LoVo (cell line): ENCODE data around the gene THBS4.

ENCODE experiments used
- DNase-seq: peaks from one replicate; pipeline ENCODE4 v3.0.0-alpha.2; 2016; ENCODE audit warnings: low spot score

THBS4 gene

DNA sequence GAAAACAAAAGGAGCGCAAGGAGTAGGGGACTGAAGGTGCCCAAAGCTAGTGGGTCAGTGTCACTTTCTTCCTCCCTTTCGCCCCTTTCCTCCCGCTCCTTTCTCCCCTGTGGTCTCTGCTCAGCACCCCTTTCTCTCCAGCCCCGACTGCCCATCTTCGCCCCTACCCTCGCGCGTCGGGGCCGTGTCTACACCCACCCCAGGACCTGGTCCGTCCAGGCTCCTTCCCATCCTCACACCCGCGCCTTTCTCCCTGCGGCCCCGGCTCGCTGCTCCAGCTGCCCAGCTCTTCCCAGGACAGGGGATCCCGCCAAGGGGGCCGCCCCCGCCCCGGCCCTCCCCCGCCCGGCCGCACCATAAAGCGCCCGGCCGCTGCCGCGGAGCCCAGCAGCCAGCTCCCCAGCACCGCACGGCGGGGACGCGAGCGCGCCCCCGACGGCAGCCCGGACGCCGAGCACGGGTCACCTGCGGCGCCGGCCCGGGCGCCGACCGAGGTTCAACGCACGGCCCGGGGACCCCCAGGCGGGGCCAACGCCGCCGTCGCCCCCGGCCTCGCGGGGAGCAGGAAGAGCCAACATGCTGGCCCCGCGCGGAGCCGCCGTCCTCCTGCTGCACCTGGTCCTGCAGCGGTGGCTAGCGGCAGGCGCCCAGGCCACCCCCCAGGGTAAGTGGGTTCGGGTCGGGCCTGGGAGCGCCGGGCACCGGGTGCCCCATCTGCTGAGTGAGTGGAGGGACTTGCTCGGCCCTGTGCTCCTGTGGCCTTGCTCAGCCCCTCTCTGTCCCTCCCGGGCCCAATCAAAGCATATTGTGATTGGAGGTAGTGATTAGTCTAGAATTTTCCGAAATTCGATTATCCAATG, at the start of gene THBS4:
TSS of gene THBS4 (plus strand) at position 387 of the 860 bp plus-strand sequence. CDS start at position 577, 190 bp downstream.
- no peak for DNase-seq

DNA sequence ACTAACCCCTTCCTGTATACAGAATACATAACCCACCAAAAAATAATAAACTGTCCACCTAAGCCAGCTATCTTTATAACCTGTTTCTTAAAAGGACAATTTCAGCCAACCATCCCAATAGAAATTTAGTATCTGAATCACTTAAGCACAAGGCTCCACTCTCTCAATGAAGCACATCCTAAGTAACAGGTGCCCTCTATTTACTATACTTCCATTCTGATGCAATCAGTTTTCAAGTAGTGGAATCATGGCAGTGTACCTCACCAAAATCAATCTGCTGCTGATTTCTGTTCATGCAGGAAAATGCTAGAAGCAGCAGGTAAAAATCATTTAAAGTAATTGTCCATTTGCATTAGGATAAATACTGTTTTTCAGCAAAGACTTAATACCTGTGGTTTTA, 48.9 kb upstream of the THBS4 start:
- DNase-seq, result no peak

GRCh38 chr5:79990205-79990597, 44.9 kb upstream of the THBS4 start:
- no peak for DNase-seq

DNA sequence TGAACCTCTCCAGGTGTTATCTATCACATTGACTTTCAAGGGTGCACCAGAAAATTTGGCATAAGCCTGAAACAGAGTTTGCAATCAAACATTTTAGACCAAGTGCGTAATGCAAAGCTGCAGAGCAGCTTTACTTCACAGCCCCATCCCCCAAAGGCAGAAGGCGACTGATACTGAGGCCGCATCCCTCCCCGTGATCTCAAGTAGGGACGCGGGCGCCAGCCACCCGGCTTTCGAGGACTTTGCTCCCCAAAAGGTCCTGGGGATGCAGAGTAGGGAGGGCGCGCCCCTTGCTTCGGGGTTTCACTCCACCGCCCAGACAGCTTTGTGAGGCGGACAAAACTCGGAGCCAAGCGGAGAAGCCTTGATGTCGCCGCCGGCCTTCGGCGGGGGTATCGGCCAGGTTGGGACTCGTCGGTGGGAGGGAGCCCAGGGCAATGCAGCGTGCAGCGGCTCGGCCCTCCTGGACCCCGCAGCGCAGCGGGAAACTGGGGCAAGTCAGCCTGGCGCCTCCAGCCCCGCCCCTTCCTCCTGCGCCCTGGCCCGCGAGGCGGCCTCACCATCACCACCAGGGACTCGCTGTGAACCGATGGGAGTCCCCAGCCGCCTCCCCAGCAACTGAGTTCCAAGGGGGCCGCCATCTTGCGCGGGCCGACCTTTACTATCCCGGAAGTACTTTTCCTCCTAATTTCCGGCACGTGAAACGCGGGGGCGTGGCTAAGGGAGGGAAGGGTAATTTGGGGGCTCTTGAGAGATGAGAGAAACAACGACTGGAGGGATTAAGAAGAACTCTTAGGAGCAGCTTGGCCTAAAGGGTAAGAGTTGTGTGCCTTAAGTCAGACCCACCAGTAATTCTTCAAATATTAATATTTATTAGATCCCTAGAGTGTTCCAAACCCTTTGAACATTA, 44.3 kb upstream of the THBS4 start, which contains the start of gene MTX3:
TSS of gene MTX3 (minus strand) at position 665 of the 910 bp plus-strand sequence. CDS start at position 641, 24 bp downstream.
- DNase-seq, result peak; percentile 89

GRCh38 chr5:79992891-79993657, 42.1 kb upstream of the THBS4 start:
- DNase-seq, result no peak

DNA sequence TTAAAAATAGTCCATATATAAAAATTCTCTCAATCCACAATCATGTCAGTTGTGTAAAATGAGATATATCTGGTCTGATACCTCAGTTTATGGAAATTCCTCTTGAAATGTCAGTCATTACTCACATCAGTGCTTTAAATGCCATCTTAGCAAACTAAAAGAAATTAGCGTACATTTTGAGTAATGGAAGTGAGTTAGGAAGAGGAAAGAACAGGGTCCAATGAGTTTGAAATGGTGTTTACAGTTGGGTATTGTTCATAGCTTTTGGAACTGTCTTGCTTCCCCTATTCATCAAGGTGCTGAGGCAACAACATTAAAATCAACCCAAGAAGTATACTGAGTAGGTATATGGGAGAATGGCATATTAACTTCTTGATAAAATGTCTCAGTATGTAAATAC, 35.4 kb upstream of the THBS4 start:
- no peak for DNase-seq

DNA sequence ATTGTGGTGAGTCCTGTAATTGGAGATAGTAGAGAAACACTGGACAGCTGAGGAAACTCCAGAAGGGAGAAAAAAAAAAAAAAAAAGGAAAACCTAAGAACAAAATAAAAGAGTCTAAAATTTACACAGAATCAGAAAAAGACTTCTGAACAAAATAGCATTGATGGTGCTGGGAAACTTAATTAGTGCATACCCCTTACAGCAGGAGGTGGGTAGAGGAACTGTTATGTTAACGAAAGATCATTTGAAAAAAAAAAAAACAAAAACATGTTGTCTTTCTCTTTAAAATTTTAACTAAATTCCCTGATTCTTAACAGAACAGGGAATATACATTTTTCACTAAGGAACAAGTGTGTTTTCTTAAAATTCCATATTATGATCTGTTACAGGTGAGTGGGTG, 32.5 kb upstream of the THBS4 start:
- no peak for DNase-seq

- DNase-seq, result no peak
These were observed 26.0 kb upstream of the THBS4 start for GRCh38 chr5:80008995-80009765.

DNA sequence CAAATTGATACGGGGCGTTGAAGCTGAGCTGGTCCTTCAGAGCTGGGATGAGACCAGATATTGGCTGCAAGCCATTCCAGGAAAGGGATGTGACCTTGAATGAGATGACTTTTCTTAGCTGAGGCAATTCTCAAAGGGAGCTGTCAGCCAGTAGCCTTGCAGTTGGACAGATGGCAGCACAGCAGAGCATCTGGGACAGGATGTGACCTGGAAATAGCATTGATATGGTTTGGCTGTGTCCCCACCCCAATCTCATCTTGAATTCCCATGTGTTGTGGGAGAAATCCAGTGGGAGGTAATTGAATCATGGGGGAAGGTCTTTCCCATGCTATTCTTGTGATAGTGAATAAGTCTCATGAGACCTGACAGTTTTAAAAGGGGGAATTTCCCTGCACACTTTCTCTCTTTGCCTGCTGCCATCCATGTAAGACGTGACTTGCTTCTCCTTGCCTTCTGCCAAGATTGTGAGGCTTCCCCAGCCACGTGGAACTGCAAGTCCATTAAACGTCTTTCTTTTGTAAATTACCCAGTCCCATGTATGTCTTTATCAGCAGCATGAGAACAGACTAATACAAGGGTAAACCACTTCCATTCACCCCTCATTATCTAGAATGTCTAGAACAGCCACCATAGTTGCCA, 24.3 kb upstream of the THBS4 start:
- no peak for DNase-seq

DNA sequence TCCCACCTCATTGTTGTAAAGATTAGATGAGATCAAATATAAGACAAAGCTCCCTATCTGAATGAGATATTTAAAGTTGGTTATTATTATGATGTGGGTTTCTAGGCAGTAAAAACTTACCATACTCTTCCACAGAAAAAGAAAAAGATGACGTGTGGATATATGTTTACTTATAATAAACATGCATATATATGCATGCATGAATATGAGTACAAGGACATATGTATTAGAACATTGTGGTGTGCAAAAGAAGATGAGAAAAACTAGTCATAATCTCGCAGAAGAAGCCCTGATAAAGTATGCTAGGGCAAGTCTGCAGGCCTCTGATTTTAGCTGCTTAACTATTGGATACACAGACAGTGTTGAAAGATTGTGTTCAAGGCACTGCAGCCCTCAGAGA, 10.1 kb upstream of the THBS4 start:
- no peak for DNase-seq

- no peak for DNase-seq
These were observed 8.3 kb upstream of the THBS4 start for GRCh38 chr5:80026841-80027240.

DNA sequence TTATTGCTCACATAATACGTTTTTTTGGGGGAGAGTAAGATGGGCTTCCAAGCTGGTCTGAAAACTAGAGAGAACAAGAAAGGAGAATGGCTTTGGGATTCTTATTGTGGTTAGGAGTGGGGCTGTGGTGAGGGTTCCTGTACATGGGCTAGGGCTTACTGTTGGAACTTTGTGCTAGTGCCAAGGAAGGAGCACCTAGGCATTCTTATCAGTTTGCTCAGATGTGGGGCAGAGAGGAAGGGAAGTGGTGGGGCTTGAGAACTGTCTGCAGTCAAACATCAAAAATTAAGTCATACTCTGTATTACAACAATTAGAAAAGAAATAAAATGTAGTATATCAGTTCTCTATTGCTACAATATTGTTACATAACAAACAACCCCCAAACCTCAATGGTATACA, 4.0 kb upstream of the THBS4 start:
- no peak for DNase-seq

GRCh38 chr5:80033513-80033912, 1.6 kb upstream of the THBS4 start:
- DNase-seq, result no peak

- DNase-seq, result no peak
These were observed 589 bp upstream of the THBS4 start for GRCh38 chr5:80034559-80034958.

DNA sequence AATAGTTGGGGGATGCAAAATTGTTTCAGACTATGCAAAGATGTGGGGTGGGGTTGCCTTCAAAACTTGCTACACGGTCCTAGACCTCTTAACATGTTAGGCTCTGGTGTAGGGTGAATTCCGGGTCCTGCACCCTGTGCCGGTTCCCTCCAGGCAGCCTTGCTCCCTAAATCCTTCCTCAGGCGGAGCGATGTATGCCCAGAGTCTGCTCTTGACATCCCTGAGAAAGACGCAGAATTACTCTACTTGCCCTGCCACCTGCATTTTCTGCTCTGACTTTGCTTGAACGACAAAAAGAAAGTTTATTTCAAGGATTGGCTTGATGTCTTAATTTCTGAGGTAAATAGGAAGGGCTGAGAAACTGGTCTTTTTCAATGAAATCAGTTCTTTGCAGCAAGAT, 691 bp downstream of the THBS4 start:
- DNase-seq, result no peak

DNA sequence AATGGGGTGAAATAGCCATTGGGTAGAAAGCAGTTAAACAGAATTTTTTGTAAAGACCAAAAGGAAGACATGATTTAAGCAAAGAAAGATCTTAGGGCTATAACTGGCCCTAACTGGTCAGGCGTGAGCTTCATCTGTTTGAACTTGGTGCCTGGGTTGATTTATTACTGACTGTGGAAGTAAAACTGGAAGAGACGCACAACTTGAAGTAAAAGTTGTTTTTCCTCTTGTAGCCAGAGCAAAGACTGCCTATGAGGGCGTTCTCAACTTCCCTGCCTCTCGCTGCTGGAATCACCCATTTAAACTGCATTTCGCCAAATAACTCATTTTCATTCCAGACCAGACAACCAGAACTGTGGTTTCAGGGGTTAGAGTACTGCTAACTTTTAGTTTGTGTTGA, 1.5 kb downstream of the THBS4 start:
- DNase-seq, result no peak

- no peak for DNase-seq
These were observed 2.2 kb downstream of the THBS4 start for GRCh38 chr5:80037366-80037765.

DNA sequence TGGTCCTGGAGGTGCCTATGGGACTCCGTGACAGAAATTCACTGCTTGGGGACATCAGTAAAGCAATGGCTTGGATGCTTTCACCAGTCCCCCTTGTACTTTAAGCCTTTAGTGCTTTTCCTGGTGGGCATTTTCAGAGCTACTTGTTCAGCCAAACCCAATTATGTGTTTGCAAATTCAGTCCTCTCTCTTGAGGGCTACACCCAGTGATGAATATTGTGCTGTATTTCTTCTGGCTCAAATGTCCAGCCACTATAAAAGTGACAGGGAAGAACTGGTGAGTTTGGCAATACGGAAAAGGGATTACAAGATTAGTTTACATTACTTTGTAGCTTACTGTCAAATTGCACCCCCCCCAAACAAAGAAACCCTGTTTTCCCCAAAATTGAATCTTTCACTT, 4.5 kb downstream of the THBS4 start:
- DNase-seq, result no peak

- DNase-seq, result no peak
These were observed 6.4 kb downstream of the THBS4 start for GRCh38 chr5:80041527-80041926.

GRCh38 chr5:80042330-80042729, 7.2 kb downstream of the THBS4 start:
- DNase-seq, result no peak

DNA sequence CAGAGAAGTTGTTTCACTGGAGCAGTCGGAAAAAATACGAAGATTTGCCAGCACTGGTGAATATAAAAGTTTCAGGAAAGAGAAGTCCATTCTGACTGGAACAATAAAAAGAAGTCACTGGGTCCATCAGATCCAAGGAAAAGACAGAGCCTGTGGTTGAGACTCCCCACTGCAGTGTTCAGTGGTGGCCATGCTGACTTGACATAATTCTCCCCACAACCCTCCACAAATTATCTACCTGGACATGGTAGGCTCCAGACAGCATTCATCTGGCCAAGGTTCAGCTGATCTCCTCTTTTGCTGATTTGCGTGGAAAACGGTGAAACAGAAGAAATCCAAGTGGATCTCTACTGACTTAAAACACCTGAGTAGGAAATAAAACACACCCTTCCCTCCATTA, 8.0 kb downstream of the THBS4 start:
- DNase-seq, result no peak
